GM19025 (cell line): ENCODE data around the gene UNC79.

Experiments
- ATAC-seq: cut with Tn5 transposase; IDR thresholded peaks from one replicate; pipeline ENCODE4 v1.9.1; 2021; ENCODE audit warnings: mild to moderate bottlenecking, low read depth, moderate library complexity; ENCODE audit not compliant: unreplicated experiment

Gene UNC79

DNA sequence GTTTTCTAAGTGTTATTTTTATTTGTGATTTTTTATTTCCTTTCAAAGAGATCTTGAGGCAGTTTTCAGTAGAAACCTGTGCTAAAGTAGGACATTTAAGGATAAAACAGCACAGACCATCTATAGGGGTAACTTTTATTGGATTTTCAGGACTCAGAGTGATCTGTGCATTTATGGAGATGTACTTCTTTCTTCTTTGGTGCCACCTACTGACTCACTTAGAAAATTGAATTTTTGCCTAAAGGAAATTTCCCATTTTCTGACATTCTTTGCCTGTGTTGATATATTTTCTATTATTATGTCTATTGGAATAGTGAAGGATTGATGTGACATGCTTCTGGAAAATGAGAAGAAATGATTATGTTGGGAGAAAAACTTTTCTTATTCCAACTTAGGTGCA is 113.0 kb downstream of the UNC79 start:
- ATAC-seq = no peak

DNA sequence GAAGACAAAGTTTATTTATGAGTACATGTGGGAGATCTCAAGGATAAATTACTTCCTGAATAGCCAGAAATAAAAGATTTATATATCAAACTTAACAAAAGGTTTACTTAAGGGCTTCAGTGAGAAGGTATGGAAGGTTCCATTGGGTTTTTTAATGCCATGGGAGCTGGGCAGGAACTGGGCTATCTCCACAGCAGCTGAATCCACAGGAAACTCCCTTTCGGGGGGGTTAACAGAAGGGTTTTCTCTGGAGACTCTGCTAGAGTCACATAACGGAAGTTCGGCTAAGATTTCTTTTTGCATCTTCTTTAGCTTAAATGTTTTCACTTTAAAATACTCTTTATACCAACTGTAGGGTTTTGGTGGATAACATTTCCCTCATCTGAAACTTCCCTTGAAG is 113.5 kb downstream of the UNC79 start:
- ATAC-seq = no peak

DNA sequence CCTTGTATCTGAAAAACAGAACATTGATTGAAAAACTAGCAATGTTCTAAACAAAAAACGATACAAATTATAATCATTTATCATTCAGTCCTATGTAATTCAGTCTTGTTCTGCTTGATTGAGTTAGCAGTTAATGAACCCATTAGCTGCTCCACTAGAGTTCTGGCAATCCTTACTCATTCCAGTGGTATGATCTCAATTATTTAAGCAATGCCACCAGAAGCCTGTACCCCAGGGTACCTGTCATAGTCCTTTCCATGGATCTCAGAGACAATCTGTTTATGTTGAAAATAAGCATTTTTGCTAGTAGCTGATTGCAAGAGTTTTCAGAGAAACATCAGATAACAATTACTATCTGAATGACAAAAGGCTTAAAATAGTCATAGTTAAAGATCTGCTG is 115.9 kb downstream of the UNC79 start:
- no peak for ATAC-seq

DNA sequence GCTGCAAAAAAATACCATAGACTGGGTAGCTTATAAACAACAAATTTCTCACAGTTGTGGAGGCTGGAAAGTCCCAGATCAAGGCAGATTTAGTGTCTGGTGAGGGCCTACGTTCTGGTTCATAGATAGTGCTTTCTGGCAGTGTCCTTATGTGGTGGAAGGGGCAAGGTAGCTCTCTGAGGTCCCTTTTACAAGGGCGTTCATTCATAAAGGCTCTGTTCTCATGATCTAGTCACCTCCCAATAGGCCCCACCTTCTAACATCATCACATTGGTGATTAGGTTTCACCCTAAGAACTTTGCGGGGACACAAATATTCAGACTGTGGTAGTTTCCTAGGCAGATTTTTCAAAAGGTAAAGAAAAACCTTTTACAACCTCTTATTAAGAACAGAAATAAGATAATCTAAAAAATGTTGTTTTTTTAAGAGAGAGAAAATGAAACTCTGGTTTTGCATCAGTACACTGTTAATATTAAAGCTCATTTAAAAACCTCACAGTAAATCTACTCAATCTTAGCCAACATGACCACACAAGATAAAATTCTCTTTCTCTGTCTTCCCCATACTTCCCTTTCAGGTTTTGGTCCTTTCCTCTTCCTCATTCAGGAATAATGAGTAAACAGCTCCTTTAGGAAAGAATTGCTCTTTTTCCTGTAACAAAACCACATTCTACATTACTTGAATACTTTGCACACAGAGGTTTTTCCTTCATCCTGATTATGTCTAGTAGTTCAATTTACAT is 117.5 kb downstream of the UNC79 start:
- ATAC-seq = peak; percentile 89

DNA sequence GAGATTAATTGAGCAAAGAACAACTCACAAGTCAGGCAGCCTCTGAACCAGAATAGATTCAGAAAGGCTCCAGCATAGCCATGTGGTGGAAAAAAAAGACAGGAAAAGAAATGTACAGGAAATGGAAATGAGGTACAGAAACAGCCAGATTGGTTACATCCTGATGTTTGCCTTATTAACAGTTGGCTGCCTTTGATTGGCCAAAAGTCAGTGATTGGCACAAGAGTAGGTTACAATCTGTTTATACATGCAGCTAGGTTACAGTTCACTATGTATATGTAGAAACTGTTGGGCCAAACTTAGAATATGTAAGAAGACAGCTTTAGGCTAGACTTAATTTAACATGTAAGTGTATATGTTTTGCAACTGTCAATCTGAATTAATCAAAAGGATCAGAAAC is 118.9 kb downstream of the UNC79 start:
- no peak for ATAC-seq

DNA sequence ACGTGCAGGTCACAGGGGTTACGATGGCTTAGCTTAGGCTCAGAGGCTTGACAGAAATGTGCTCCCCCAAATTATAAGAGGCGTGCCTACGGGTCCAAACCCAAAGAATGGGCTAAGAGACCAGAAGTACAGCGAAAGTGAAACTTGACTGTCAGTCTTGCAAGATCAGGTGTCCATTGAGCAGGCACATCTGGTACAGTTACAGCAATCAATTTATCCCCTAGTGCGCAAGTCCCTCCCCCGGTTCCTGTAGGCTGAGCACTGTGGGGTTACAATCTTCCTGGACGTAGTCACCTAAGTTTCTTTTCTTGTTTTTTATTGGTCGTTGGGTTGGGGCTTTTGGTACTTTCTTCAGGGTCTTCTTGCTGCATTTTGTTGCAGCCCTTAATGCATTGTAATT is 134.2 kb downstream of the UNC79 start:
- ATAC-seq = no peak

DNA sequence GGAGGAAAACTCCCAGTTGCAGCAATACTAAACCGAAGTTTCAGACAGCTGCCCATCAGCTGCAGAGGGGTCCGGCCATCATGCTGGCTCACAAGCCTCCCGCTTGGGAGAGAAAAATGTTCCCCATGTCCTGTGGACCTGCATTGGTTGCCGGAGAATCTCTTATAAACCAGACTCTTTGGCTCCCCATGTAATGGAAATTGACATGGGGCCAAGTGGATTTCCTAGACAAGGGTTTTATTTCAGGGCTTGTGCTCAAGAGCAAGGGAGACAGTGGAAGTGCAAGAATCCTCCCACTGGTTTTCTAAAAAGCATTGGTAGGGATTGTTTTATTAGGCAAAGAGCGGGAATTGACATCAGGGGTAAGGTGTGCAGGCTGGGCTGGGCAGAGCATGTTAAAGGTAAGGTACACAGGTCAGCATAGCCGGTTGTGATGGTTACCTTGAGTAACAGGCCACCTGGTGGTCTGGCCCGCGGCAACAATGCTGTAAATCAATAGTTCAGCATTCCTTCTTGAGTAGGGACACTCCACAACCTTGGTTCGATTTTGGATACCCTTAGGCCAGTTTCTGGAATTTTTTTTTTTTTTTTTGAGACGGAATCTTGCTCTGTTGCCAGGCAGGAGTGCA is 135.4 kb downstream of the UNC79 start:
- ATAC-seq = no peak

DNA sequence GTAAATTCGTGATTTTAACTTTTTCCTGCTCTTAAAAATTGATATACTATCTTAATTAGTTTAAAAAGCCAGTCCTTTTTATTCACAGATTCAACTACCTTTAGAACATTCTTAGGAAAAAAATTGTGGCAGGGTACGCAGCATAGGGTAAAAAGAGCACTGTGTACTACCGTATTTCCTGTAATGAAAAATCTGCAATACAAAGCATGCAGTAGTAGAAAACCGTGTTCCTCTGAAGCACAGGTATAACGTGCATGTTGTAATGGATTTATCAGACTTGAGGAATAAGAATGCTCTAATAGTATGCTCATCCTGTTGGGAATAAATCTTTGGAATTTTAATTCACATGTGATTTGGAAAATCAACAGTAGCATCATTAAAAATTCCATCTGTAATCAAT is 140.5 kb downstream of the UNC79 start:
- ATAC-seq = no peak

DNA sequence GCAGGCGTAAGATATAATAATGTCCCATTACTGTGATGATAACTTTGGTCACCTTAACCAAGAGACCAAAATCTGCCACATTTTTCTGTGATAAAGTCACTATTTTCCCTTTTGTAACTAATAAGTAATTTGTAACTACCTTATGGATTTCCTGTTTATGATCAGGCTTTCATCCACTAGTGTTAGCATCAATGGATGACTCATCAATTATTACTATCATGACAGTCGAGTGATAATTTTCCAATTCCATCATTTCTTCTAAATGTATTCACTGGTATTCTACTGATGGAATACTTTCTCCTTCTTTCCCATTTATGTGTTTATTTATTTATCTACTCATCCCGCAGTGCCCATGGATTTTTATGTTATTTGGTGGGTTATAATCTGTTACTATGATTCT is 148.4 kb downstream of the UNC79 start:
- ATAC-seq = no peak

DNA sequence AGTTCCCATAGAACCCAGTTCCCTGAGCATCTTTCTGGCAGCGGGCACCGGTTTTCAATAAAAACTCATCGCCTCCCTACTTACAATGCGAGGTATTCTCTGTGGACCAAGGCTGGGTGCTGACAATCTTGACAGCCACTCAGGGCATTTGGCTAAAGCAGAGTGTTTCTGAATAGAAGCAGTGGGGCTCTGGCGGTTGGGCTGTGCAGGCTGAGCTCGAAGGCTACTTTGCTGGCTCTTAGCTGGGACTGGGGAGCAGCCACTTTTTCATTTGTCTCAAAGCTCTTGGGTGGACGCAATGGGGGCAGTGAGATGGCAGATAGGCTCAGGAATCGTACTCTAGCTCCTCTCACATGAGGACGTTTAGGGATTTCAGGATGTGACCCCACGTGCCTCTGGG is 151.8 kb downstream of the UNC79 start:
- no peak for ATAC-seq

DNA sequence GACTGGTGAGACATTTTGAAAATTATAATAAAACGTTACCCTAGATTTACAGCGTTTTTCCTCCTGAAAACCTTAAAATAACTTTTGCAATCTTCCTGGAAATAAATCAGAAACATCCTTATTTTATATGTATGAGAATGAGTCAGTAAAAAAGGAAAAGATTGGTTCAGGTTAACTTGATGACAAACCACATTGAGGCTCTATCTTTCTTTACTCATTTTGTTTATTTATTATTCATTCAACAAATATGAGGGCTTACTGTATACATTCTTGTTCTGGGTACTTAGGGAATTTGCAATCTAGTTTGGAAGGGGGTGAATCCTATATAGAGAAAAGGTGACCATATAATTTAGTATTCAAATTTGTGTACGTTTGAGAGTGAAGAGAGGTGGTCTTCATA is 156.6 kb downstream of the UNC79 start:
- ATAC-seq = no peak

DNA sequence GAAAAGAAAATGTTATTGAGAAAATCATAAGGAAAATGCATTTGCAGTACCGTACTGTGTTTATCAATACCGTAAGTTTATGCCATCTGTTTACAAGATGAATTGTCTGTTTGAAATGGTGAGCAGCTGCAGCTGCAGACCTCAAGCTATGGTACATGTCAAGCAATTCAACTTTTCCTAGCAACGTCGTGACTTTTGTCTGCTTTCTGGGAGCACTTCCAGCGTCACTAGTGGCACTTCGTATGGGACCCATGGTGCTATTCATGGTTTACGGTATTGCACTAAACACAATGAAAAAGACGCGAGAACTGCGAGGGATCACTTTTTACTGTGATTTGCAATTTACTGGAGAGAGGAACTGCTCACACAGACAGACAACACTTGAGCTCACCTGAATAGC is 160.8 kb downstream of the UNC79 start:
- no peak for ATAC-seq

DNA sequence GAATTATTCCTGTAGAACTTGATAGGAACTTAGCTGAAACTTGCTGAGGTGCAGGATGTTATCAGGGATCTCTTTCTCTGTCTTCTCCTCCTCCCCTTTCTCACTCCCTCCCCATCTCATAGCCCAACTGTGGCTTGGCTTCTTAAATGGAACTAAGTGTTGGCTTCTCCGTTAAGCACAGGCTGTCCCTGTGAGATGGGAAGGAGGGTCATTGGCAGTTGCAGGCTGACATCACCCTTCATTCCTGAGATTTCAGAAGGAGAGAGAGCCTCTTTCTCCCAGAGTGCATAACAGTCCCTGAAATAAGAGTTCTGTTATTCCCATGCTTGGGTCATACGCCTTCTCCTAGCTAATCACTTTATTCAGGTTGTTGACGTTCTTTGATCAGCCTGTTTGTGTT is 162.0 kb downstream of the UNC79 start:
- no peak for ATAC-seq

DNA sequence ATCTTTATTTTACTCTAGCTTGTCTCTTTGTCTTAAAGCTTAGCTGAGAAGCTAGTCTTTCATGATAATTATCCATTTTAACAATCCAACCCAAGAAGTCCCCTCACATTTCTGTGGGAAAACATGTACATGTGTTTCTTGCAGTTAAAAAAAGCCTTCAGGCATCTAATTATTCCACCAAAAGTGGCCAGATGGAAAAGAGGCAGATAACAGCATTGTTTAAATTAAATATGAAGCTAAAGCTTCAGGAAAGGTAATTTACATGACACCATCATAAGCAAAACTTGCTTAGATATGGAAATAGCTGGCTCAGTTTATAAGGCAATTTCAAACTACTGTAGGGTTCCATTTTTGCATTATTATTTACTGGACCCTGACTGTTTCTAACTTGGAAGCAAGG is 175.4 kb downstream of the UNC79 start:
- no peak for ATAC-seq

DNA sequence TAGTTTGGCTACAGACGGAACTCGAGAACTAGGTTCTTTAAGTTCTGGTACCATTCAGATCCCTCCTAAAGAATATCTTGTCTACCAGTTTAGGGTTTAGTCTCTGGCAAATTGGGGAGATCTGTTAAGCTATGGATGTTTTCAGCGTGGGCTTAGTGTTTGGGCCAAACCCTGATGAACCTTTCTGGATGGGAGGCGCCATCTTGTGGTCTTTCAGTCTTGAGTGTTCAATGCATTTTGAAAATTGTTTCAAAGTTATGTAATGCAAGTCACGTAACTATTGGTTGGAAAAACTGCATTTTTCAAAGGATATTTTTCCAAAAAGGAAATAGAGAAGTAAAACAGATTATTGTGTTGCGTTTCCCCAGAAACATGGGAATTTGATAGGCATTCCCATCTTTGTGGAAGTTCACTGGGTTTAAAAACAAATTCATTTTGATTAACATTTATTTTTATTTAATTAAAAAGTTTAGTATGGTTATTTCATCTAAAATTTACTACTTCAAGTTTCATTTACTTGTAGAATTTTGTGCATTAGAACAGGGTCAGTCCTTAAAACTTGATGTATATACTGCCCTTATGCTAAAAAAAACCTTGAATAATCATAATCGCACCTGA is 188.5 kb downstream of the UNC79 start:
- ATAC-seq = no peak

DNA sequence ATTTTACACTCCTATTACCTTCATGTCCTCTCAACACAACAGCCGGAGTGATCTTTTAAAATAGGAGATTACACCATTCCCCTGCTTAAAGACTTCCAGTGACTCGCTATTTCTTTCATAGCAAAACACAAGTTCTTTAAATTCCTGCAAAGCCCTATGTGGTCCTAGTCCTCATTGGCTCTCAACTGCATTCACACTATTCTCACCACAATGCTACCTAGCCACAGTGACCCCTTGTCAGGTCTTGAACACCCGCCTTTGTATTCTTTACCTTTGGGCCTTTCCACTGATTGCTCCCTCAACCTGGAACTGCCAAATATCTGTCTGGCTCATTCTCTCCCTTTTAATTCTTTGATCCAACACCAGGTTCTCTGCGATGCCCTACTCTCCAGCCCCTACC is 197.3 kb downstream of the UNC79 start:
- no peak for ATAC-seq

DNA sequence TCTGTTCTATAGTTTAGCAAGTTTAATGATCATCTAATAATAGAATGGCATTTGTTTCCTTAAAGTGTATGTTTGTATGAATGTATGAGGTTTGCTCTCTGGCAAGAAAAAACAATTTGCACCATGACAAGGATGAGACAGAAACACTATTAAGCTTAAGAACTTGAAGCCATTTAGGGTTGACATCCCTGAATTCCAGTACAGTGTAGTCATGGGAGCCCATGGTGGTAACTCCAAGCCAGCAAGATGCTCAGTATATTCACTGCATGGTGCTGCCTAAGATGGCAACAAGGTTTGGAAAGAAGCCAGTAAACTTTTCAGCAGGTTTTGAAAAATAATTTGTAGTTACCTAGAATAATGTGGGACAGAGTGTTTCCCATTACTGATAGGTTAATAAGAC is 198.9 kb downstream of the UNC79 start:
- ATAC-seq = no peak

DNA sequence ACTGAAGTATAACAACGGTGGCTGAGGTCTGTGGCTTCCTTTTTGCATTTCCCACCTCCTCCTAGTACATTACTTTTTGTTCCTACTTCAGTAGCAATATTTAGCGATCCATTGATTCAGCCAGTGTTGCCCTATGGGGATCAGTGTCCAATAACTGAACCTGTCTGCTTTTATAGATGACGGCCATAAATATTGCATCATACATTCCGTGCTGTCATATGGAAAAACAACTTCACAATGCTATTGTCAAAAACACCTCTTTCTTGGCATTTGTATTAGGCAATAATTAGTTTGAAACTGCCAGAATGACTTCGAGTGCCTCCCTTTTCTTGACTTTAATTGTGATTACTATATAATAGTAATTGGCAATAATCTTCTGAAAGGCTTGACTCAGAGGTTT is 208.1 kb downstream of the UNC79 start:
- ATAC-seq = no peak

DNA sequence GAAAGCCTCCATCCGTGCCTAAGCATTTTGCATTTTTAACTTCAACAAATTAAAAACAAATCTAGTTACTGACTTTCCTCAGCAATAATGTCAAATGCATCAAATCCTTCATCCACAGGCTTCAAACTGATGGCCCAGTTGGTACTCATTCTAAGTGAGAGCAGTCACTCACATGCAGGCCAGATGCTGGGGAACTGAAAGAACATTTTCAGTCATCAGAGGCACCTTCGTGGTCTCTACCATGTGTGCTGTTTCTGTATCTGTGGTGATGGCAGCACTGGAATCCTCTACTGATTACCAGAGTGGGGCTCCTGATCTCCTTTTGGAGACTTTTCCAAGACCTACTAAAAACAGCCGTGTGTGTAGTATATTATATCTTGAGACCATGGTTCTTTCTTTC is 212.4 kb downstream of the UNC79 start:
- ATAC-seq = no peak

DNA sequence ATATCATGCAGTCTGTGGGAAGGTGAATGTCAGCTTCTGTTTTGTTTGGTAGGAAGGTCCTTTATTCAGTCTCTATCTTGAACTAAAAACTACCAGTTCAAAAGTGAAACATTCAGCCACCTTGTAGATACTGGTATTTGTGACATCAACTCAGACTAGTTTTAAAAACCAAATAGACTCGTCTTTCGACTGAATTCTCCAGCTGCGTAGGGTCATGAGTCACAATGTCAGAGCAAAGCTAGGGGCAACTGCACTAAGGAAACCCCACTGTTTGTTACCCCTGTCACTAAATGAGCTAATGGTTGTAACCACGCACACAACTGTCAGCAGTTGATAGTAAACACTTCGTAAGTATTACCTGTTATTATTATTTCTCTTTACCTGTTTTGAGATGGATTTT is 212.9 kb downstream of the UNC79 start:
- ATAC-seq = no peak

DNA sequence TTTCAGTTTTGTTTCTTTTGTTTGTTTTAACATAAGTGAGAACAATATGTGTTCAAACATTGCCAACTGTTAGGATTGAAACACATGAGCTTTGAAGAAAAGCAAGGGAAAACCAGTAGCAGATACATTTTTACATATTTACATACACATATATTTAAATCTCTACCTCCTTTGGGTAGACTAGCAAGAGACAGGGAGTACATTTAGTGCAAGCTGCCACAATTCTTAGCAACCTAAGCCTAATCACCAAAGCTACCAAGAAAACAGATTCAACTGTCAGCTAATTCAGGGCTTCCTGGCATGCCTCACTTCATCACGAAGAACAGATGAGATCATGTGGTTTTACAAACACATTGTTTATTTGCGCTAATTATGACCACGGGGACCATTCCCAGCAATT is 214.5 kb downstream of the UNC79 start:
- ATAC-seq = no peak
